IMR-90 (cell line): ENCODE results near the gene VOPP1.

Source experiments
- CEBPB ChIP-seq: IDR thresholded peaks from 2 replicates; pipeline ENCODE4 v1.6.1; 2012; ENCODE audit warnings: low read depth, low read length, improper control_type of control experiment
- POLR2A ChIP-seq: IDR thresholded peaks from 2 replicates; pipeline ENCODE4 v1.6.1; 2012; ENCODE audit warnings: mild to moderate bottlenecking, low read depth, low read length

DNA sequence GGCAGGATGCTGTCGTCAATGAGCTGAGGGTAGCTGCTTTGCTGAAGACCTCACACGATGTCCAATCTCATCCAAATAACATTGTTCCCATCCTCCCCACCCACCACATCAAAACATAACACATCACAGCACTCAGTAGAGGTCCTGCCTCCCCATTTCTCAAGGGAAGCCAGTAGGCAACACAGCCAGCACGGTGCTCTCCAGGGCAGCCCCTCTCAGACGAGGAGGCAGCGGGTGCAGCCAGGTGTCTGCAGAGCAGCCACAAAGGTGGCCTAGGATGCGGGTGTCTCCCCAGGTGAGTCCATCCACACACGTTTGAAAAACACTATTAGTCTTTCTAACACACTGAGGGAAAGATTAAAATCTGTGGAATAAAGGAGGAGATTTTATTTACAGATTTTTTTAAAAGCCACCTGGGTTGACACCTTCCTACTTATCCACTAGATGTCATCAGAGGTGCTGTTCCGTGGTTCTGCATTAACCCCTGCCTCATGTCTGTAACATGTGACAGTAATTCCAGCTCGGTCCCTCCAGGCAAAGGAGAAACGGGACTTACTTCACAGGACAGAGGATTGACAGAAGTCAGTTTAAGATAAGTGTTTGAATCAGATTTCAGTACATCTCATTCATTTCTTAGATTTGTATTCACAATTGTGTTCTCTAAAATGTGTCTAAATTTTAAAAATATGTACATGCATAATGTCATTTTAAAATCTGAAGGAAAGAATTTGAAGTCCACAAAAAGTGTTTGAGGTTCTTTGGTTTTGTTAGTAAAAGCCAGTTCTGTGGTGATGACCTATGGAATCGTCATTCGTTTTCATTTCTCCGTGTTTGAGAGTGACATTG is 139.1 kb downstream of the VOPP1 start:
- TF ChIP-seq POLR2A (no peak), CEBPB (no peak)
